ENCODE measurements around the gene TBC1D24.

Gene TBC1D24

DNA sequence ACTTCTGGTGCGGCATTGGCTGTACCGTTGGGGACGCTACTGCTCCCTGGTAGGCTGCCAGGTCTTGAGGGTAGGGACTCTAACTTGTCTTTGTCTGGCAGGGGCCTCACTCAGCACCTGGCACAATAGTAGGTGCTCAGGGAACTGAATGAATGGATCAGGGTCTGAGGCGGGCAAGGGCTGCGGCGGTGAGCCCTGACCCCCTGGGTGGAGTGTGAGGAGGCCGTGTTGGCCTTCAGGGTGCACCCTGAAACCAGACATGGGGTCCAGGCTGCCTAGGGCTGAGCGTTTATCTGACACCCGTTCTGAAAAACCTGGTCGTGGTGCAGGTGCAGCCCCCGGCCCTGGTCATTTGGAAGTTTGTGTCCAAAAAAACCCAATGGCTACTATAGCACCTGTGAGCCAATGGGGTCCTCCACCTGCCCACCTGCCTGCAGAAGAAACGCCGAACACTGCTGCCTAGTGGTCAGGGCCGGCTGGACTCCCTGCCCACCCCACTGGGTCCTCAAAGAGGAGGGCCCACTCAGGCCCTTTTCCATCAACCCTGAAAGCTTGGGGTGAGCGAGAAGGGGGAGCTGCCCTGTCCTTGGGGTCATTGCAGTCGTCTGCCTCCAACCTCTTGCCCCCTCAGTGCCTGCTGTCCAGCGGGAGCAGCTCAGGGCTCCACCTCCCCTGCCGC lies 33.9 kb downstream of the TBC1D24 start:
- Histone ChIP-seq H3K4me2 (ENCODE audit: insufficient read depth, low read length) (no peak overlapping the region), H2AFZ (ENCODE audit: low read depth, low read length) (no peak overlapping the region), H3K27me3 (ENCODE audit: insufficient read depth, low read length, poor library complexity) (no peaks in the 10 kb centered on the region), H3K4me3 (ENCODE audit: low read depth in 1 of 2, low read length in 2 of 2) (no peak overlapping the region), H3K4me1 (ENCODE audit: insufficient read depth, low read length) (peaks cover 10% of the 10 kb centered on the region), H3K36me3 (ENCODE audit: insufficient read depth, low read length) (no peaks in the 10 kb centered on the region; the same call in 1 of the 2 replicates), H3K9me3 (ENCODE audit: insufficient read depth, low read length, severe bottlenecking) (no peaks in the 10 kb centered on the region), H3K27ac (ENCODE audit: low read length) (no peak overlapping the region), H3K9ac (ENCODE audit: low read depth, low read length) (no peak overlapping the region), H4K20me1 (ENCODE audit: insufficient read depth, low read length) (no peaks in the 10 kb centered on the region), H3K79me2 (ENCODE audit: insufficient read depth, low read length) (peaks cover under 1% of the 10 kb centered on the region)
- ATAC-seq (ENCODE audit: insufficient read depth, low read depth): no peak
- TF ChIP-seq, protein P1, sequence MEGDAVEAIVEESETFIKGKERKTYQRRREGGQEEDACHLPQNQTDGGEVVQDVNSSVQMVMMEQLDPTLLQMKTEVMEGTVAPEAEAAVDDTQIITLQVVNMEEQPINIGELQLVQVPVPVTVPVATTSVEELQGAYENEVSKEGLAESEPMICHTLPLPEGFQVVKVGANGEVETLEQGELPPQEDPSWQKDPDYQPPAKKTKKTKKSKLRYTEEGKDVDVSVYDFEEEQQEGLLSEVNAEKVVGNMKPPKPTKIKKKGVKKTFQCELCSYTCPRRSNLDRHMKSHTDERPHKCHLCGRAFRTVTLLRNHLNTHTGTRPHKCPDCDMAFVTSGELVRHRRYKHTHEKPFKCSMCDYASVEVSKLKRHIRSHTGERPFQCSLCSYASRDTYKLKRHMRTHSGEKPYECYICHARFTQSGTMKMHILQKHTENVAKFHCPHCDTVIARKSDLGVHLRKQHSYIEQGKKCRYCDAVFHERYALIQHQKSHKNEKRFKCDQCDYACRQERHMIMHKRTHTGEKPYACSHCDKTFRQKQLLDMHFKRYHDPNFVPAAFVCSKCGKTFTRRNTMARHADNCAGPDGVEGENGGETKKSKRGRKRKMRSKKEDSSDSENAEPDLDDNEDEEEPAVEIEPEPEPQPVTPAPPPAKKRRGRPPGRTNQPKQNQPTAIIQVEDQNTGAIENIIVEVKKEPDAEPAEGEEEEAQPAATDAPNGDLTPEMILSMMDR (IDR thresholded peaks at IDR 0.05; ENCODE audit: borderline replicate concordance, extremely low read depth, low read length, poor library complexity, severe bottlenecking): no peak
- DNase-seq: no peak

DNA sequence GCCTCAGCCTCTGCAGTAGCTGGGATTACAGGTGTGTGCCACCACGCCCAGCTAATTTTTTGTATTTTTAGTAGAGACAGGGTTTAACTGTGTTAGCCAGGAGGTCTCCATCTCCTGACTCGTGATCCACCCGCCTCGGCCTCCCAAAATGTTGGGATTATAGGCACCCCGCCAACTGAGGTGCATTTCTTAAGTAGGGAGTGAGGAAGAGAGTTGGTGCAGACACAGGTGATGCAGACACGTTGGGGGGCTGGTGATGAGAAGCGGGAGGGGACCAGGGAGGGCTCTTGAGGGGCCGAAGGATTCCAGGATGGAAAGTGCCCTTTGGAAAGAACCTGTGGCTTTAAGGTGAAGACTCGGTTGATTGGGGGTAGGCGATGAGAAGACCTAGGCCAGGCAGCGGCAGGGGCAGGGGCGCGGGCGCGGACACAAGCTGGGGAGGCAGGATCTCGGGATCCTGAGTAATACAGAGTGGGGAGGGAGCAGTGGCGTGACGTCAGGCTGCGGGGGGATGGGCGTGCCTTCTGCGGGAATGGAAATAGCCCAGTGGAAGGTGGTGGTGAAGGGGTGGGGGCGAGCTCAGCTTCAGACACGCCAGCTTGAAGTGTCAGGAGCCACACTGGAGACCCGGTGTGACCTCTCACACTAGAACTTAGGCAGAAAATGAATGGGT lies 36.3 kb downstream of the TBC1D24 start:
- H2AFZ ChIP-seq (ENCODE audit: low read depth, low read length): no peak overlapping the region
- H3K4me1 ChIP-seq (ENCODE audit: insufficient read depth, low read length): peaks cover 26% of the 10 kb centered on the region
- TF ChIP-seq, protein P1 (IDR thresholded peaks at IDR 0.05; ENCODE audit: borderline replicate concordance, extremely low read depth, low read length, poor library complexity, severe bottlenecking): no peak
- TF ChIP-seq EZH2 (IDR thresholded peaks at IDR 0.05; ENCODE audit: borderline replicate concordance, low read depth, low read length, severe bottlenecking): no peak
- H3K4me2 ChIP-seq (ENCODE audit: insufficient read depth, low read length): no peak overlapping the region
- no peaks in the 10 kb centered on the region for H3K9me3 ChIP-seq (ENCODE audit: insufficient read depth, low read length, severe bottlenecking)
- H3K79me2 ChIP-seq (ENCODE audit: insufficient read depth, low read length): peaks cover 25% of the 10 kb centered on the region
- peaks cover 19% of the 10 kb centered on the region for H4K20me1 ChIP-seq (ENCODE audit: insufficient read depth, low read length)
- no peak overlapping the region for H3K27ac ChIP-seq (ENCODE audit: low read length)
- no peaks in the 10 kb centered on the region for H3K27me3 ChIP-seq (ENCODE audit: insufficient read depth, low read length, poor library complexity)
- DNase-seq (no peak), ATAC-seq (ENCODE audit: insufficient read depth, low read depth) (no peak)
- H3K9ac ChIP-seq (ENCODE audit: low read depth, low read length): no peak overlapping the region
- no peak overlapping the region for H3K4me3 ChIP-seq (ENCODE audit: low read depth in 1 of 2, low read length in 2 of 2)
- peaks cover 7% of the 10 kb centered on the region for H3K36me3 ChIP-seq (ENCODE audit: insufficient read depth, low read length)

DNA sequence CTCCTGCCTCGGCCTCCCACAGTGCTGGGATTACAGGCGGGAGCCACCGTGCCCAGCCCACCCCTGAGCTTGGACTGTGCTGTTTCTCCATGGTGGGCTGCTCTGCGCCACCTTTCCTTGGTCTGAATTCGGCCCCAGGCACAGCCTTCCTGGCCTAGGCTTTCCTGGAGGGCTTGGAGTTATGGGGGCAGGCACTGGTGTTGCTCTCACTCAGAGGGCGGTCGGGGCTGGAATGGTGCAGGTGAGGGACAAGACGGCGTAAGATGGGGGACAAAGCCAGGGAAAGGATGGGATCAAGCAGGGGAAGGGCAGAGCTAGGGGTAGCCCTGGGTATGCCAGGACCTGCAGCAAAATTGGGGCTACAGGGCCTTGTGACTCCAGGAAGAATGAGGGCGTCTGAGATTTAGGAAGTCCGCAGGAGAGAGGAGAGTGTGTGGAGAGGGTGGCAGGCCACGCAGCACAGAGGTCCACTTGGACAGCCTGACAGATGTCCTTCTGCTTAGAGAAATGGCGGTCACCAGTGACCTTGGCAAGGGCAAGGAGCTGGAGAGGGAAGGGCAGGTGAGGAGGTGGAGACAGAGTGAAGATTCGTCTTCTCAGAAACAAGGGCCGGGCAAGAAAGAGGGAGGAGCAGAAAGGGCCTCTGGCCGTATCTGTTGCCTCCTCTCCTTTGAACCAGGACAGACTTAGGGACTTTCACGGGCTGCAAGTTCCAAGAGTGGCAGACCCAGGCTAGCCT lies 37.2 kb downstream of the TBC1D24 start:
- peaks cover 34% of the 10 kb centered on the region for H3K79me2 ChIP-seq (ENCODE audit: insufficient read depth, low read length)
- ATAC-seq (ENCODE audit: insufficient read depth, low read depth): no peak
- peaks cover 35% of the 10 kb centered on the region for H3K4me1 ChIP-seq (ENCODE audit: insufficient read depth, low read length)
- H2AFZ ChIP-seq (ENCODE audit: low read depth, low read length): no peak overlapping the region
- peak overlapping the region; percentile 2; the same call in 1 of the 2 replicates for H3K9ac ChIP-seq (ENCODE audit: low read depth, low read length)
- TF ChIP-seq, protein P1 (IDR thresholded peaks at IDR 0.05; ENCODE audit: borderline replicate concordance, extremely low read depth, low read length, poor library complexity, severe bottlenecking): no peak
- TF ChIP-seq EZH2 (IDR thresholded peaks at IDR 0.05; ENCODE audit: borderline replicate concordance, low read depth, low read length, severe bottlenecking): no peak
- H3K27ac ChIP-seq (ENCODE audit: low read length): no peak overlapping the region
- no peaks in the 10 kb centered on the region for H3K27me3 ChIP-seq (ENCODE audit: insufficient read depth, low read length, poor library complexity)
- no peak overlapping the region for H3K4me3 ChIP-seq (ENCODE audit: low read depth in 1 of 2, low read length in 2 of 2)
- peaks cover 28% of the 10 kb centered on the region for H4K20me1 ChIP-seq (ENCODE audit: insufficient read depth, low read length)
- no peaks in the 10 kb centered on the region for H3K9me3 ChIP-seq (ENCODE audit: insufficient read depth, low read length, severe bottlenecking)
- DNase-seq: no peak
- peaks cover 13% of the 10 kb centered on the region for H3K36me3 ChIP-seq (ENCODE audit: insufficient read depth, low read length)
- H3K4me2 ChIP-seq (ENCODE audit: insufficient read depth, low read length): peak overlapping the region; percentile 80; the same call in 1 of the 2 replicates

All from DND-41 (cell line).